A549 (cell line): Measurements from ENCODE around the gene TMEM39A. TPM values are rescaled to one million over a fixed set of nuclear protein-coding genes. Genes with fewer than 3 reads are reported as not detected.

Source experiments
- ATAC-seq, 2 experiments: fragments of 200-7000 bp in 1 of 2; fragments of >200 bp in 1 of 2; cut with Nextera tagmentation in 1 of 2; cut with Tn5 transposase in 1 of 2; 3 replicates each; pipeline versions ENCODE4 v1.8.0 to v1.9.1; 2018 to 2020; ENCODE audit warnings: mild to moderate bottlenecking in 1 of 2, moderate library complexity in 1 of 2
- CTCF ChIA-PET: fragments of 300-600 bp; sonication (Branson Sonifier 250); formaldehyde crosslinking; extraction: SDS; loops from one replicate; lab custom pipeline; 2021; ENCODE audit warnings: antibody characterized with exemption, inconsistent platforms; lab: Yijun Ruan, JAX
- POLR2A ChIA-PET: fragments of 350-600 bp; formaldehyde crosslinking; extraction: SDS; loops from one replicate; lab custom pipeline; 2021; ENCODE audit warnings: antibody characterized with exemption, inconsistent platforms; lab: Yijun Ruan, JAX
- DNase-seq, 2 experiments: peaks; one replicate each; pipeline versions ENCODE4 v3.0.0 to v3.0.0-alpha.2; 2011 to 2016; ENCODE audit warnings: low read depth in 1 of 2, low spot score in 1 of 2
- FAIRE-seq: peaks from 2 replicates; lab custom pipeline; 2011; peaks lifted over from hg19 to GRCh38; lab: Jason Lieb, UNC
- H3K27ac ChIP-seq, 2 experiments: fragments of >200 bp; sonication (Bioruptor Twin); formaldehyde crosslinking; 3 replicates each; pipeline ENCODE4 v1.5.1; 2016 to 2017
- H3K4me1 ChIP-seq: fragments of >200 bp; sonication (Bioruptor Twin); formaldehyde crosslinking; 3 replicates; pipeline ENCODE4 v1.6.1; 2016
- H3K4me2 ChIP-seq: fragments of >200 bp; sonication (Bioruptor Twin); formaldehyde crosslinking; 3 replicates; pipeline ENCODE4 v1.6.1; 2016
- H3K4me3 ChIP-seq: fragments of >200 bp; sonication (Bioruptor Twin); formaldehyde crosslinking; 3 replicates; pipeline ENCODE4 v1.5.1; 2016
- H3K9me3 ChIP-seq: fragments of >200 bp; sonication (Bioruptor Twin); formaldehyde crosslinking; 3 replicates; pipeline ENCODE4 v1.6.1; 2016
- CBX2 ChIP-seq: fragments of 200-600 bp; sonication (generic); IDR thresholded peaks from 2 replicates; pipeline ENCODE4 v1.6.1; 2016; ENCODE audit warnings: low read depth, mild to moderate bottlenecking, borderline replicate concordance
- CHD2 ChIP-seq: fragments of 150-350 bp; IDR thresholded peaks from 2 replicates; pipeline ENCODE4 v1.6.1; 2014; ENCODE audit warnings: low read length; ENCODE audit not compliant: partially characterized antibody
- EHF ChIP-seq: fragments of 250-450 bp; sonication (Bioruptor Pico); IDR thresholded peaks from 2 replicates; pipeline ENCODE4 v1.5.0; 2020; ENCODE audit warnings: mild to moderate bottlenecking
- FOXS1 ChIP-seq: fragments of 250-450 bp; sonication (Bioruptor Pico); IDR thresholded peaks from 2 replicates; pipeline ENCODE4 v1.5.0; 2020; ENCODE audit warnings: mild to moderate bottlenecking, moderate library complexity
- HDAC2 ChIP-seq: fragments of 200-600 bp; sonication (generic); IDR thresholded peaks from 2 replicates; pipeline ENCODE4 v1.6.1; 2016
- HES2 ChIP-seq: fragments of >200 bp; sonication (Bioruptor Twin); formaldehyde crosslinking; IDR thresholded peaks from 2 replicates; pipeline ENCODE4 v1.6.1; 2016
- HMGXB4 ChIP-seq: fragments of 250-450 bp; sonication (Bioruptor Pico); IDR thresholded peaks from 2 replicates; pipeline ENCODE4 v1.5.0; 2021; ENCODE audit warnings: mild to moderate bottlenecking, moderate library complexity, borderline replicate concordance
- HOXB5 ChIP-seq: fragments of 250-450 bp; sonication (Bioruptor Pico); IDR thresholded peaks from 2 replicates; pipeline ENCODE4 v1.5.0; 2020; ENCODE audit warnings: mild to moderate bottlenecking, moderate library complexity
- JUN ChIP-seq, 2 experiments: fragments of >200 bp; sonication (Bioruptor Twin); formaldehyde crosslinking; IDR thresholded peaks; 2 replicates in 1 of 2; 3 replicates in 1 of 2; pipeline ENCODE4 v1.6.1; 2016 to 2017
- JUNB ChIP-seq: fragments of >200 bp; sonication (Bioruptor Twin); formaldehyde crosslinking; IDR thresholded peaks from 2 replicates; pipeline ENCODE4 v1.6.1; 2016
- NFE2L2 ChIP-seq: fragments of 150-350 bp; conservative IDR thresholded peaks from 2 replicates; pipeline ENCODE4 v1.6.1; 2014; ENCODE audit warnings: low read length
- NR3C1 ChIP-seq: fragments of >200 bp; sonication (Bioruptor Twin); formaldehyde crosslinking; IDR thresholded peaks from 3 replicates; pipeline ENCODE4 v1.6.1; 2017
- PBX3 ChIP-seq: IDR thresholded peaks from 2 replicates; pipeline ENCODE4 v1.6.1; 2012
- PHF8 ChIP-seq: fragments of 200-600 bp; sonication (generic); IDR thresholded peaks from 2 replicates; pipeline ENCODE4 v1.6.1; 2016; ENCODE audit warnings: low read depth, mild to moderate bottlenecking, antibody characterized with exemption, moderate library complexity, borderline replicate concordance
- RARB ChIP-seq: fragments of 250-450 bp; sonication (Bioruptor Pico); IDR thresholded peaks from 2 replicates; pipeline ENCODE4 v1.8.0; 2021; ENCODE audit warnings: mild to moderate bottlenecking, moderate library complexity
- REST ChIP-seq: fragments of 200-600 bp; sonication (generic); IDR thresholded peaks from 2 replicates; pipeline ENCODE4 v1.6.1; 2016; ENCODE audit warnings: antibody characterized with exemption, mild to moderate bottlenecking, moderate library complexity
- WGBS: methylation state at CpG from one replicate; pipeline ENCODE4 v1.1.6; 2017; ENCODE audit errors: missing lambda C conversion rate; 5-methylcytosine and 5-hydroxymethylcytosine counted together
- polyA plus RNA-seq, 4 experiments: library from polyadenylated mRNA; depleted of rRNA in 3 of 4; stranded (reverse); fragments of >200 nt; fragmentation: RNase III in 1 of 4; extraction: RNeasy Plus Mini Kit Qiagen cat#74134 plus additional on column Dnase treatment in 1 of 4; gene quantifications; 2 replicates in 3 of 4; 3 replicates in 1 of 4; pipeline ENCODE4 v1.2.3, GENCODE V29; 2011 to 2017

The TMEM39A gene
- polyA plus RNA-seq, 2 of the 4 experiments (the other 2 are of a cell fraction), result 16.9 to 21.9 TPM

GRCh38 chr3:119418641-119419040, 44.8 kb downstream of the TMEM39A start:
- ATAC-seq (no peak), DNase-seq (no peak), FAIRE-seq (no peak)
- no peak overlapping the region for H3K4me3 ChIP-seq
- H3K4me1 ChIP-seq, result no peaks in the 10 kb centered on the region
- no peak overlapping the region for H3K27ac ChIP-seq
- no peaks in the 10 kb centered on the region for H3K9me3 ChIP-seq
- POLR2A ChIA-PET, result no interaction called here
- no peak overlapping the region for H3K4me2 ChIP-seq
- CTCF ChIA-PET, result interaction anchor here (1.1 kb wide), 1 partner anchor 11 kb away, joined by 3 read pairs; no protein-coding TSS in a partner anchor
- no peak for TF ChIP-seq FOXS1 (CRISPR knock-in tag)
- no peak for TF ChIP-seq JUNB
- TF ChIP-seq PHF8, result no peak
- no peak for TF ChIP-seq CBX2

- H3K4me3 ChIP-seq, result no peak overlapping the region
- TF ChIP-seq HES2 (no peak), PBX3 (no peak), RARB (no peak), CHD2 (no peak), CBX2 (no peak), EHF (CRISPR knock-in tag) (no peak), JUN (IDR thresholded peaks at IDR 0.05) (no peak), HMGXB4 (CRISPR knock-in tag) (no peak), NFE2L2 (no peak), NR3C1 (no peak), REST (no peak), HDAC2 (no peak)
- TF ChIP-seq, all 56 proteins: peak for 0
- Histone ChIP-seq H3K27ac (no peak overlapping the region), H3K9me3 (no peaks in the 10 kb centered on the region), H3K4me1 (no peaks in the 10 kb centered on the region), H3K4me2 (no peak overlapping the region)
- WGBS, result 85% methylated on average over 7 of the region's 8 CpGs
- CTCF ChIA-PET, result interaction anchor here (1.1 kb wide), 1 partner anchor 12 kb away, joined by 3 read pairs; no protein-coding TSS in a partner anchor
- no peak for ATAC-seq
- no peak for FAIRE-seq
- POLR2A ChIA-PET, result no interaction called here
- no peak for DNase-seq
Measured at GRCh38 chr3:119417771-119418512, 45.5 kb downstream of the TMEM39A start.

- Histone ChIP-seq H3K4me1 (no peaks in the 10 kb centered on the region), H3K4me2 (no peak overlapping the region)
- no peak for TF ChIP-seq HOXB5 (CRISPR knock-in tag)
- TF ChIP-seq, all 56 proteins: peak for 0
- Histone ChIP-seq H3K27ac (no peak overlapping the region), H3K4me3 (no peak overlapping the region), H3K9me3 (no peaks in the 10 kb centered on the region)
- CTCF ChIA-PET, result interaction anchor here (1.0 to 1.3 kb wide), 3 partner anchors 12 to 143 kb away, joined by 3 to 4 read pairs (median 3); no protein-coding TSS in a partner anchor
- no peak for ATAC-seq
- no peak for DNase-seq
- FAIRE-seq, result no peak
- POLR2A ChIA-PET, result interaction anchor here (1.2 kb wide), 1 partner anchor 81 kb away, joined by 3 read pairs; no protein-coding TSS in a partner anchor
- 83% methylated on average over 1 of the region's 1 CpG for WGBS
Measured at GRCh38 chr3:119416873-119417272, 46.5 kb downstream of the TMEM39A start.
